Jurkat, Clone E6-1 (cell line): Measurements from ENCODE around the gene KANTR. TPM values are rescaled to one million over a fixed set of nuclear protein-coding genes. Genes with fewer than 3 reads are reported as not detected.

Source experiments
- DNase-seq: peaks from one replicate; pipeline ENCODE4 v3.0.0-alpha.2; 2011; ENCODE audit warnings: low read depth, low spot score
- H3K4me3 ChIP-seq: 2 replicates; pipeline ENCODE4 v1.5.1; 2011; ENCODE audit warnings: mild to moderate bottlenecking, low read length, control low read depth, moderate library complexity
- polyA plus RNA-seq: library from polyadenylated mRNA; unstranded; fragments of >200 nt; gene quantifications from one replicate; pipeline ENCODE4 v1.2.1, GENCODE V29; 2012; ENCODE audit warnings: missing spikeins; ENCODE audit not compliant: insufficient read length, insufficient read depth

The KANTR gene
- polyA plus RNA-seq = 5.2 TPM

GRCh38 chrX:53093748-53094581 is at the start of gene KANTR:
TSS of gene KANTR (plus strand) at chrX:53094142. CDS start at chrX:53124273, 30,131 bp downstream.
- peak within 1 kb of the TSS; percentile 77 for H3K4me3 ChIP-seq
- peak; percentile 93 for DNase-seq

GRCh38 chrX:53044995-53045394 is 48.9 kb upstream of the KANTR start:
- DNase-seq = no peak
- H3K4me3 ChIP-seq = no peak overlapping the region

GRCh38 chrX:53047228-53047627 is 46.7 kb upstream of the KANTR start:
- no peak for DNase-seq
- no peak overlapping the region for H3K4me3 ChIP-seq

- DNase-seq = no peak
- no peak within 1 kb of the TSS for H3K4me3 ChIP-seq
Measured at GRCh38 chrX:53048169-53049126, 45.5 kb upstream of the KANTR start, which contains the start of gene GPR173. TSS of gene GPR173 (plus strand) at chrX:53048789. CDS start at chrX:53076622, 27,833 bp downstream.

GRCh38 chrX:53049127-53049517 is 44.8 kb upstream of the KANTR start:
- DNase-seq = no peak
- H3K4me3 ChIP-seq = no peak overlapping the region

- no peak for DNase-seq
- H3K4me3 ChIP-seq = no peak overlapping the region
Measured at GRCh38 chrX:53050841-53051240, 43.1 kb upstream of the KANTR start.

- DNase-seq = no peak
- H3K4me3 ChIP-seq = no peak overlapping the region
Measured at GRCh38 chrX:53055244-53055849, 38.6 kb upstream of the KANTR start.

GRCh38 chrX:53056292-53056691 is 37.6 kb upstream of the KANTR start:
- H3K4me3 ChIP-seq = no peak overlapping the region
- DNase-seq = no peak

- H3K4me3 ChIP-seq = no peak overlapping the region
- DNase-seq = no peak
Measured at GRCh38 chrX:53065104-53065503, 28.8 kb upstream of the KANTR start.

GRCh38 chrX:53071064-53071463 is 22.9 kb upstream of the KANTR start:
- no peak overlapping the region for H3K4me3 ChIP-seq
- DNase-seq = no peak

GRCh38 chrX:53071604-53072417 is 22.1 kb upstream of the KANTR start:
- peak; percentile 72 for DNase-seq
- peak overlapping the region; percentile 61 for H3K4me3 ChIP-seq

GRCh38 chrX:53072418-53073114 is 21.4 kb upstream of the KANTR start:
- DNase-seq = no peak
- peak overlapping the region; percentile 61 for H3K4me3 ChIP-seq

- DNase-seq = no peak
- no peak overlapping the region for H3K4me3 ChIP-seq
Measured at GRCh38 chrX:53073115-53073586, 20.8 kb upstream of the KANTR start.

- no peak for DNase-seq
Measured at GRCh38 chrX:53075011-53075410, 18.9 kb upstream of the KANTR start.

GRCh38 chrX:53076671-53077070 is 17.3 kb upstream of the KANTR start:
- H3K4me3 ChIP-seq = no peak overlapping the region
- no peak for DNase-seq

More at GRCh38 chrX:53075011-53075410, 18.9 kb upstream of the KANTR start:
- no peak overlapping the region for H3K4me3 ChIP-seq

- H3K4me3 ChIP-seq = no peak overlapping the region
- no peak for DNase-seq
Measured at GRCh38 chrX:53077207-53078197, 16.4 kb upstream of the KANTR start.

GRCh38 chrX:53078943-53079342 is 15.0 kb upstream of the KANTR start:
- no peak overlapping the region for H3K4me3 ChIP-seq
- no peak for DNase-seq
